Astrocyte of the cerebellum (primary cell): ENCODE results near the gene ANKRD40CL.

Experiments used
- DNase-seq: peaks from one replicate; pipeline ENCODE4 v3.0.0-alpha.2; 2011; ENCODE audit warnings: low read depth
- H3K4me3 ChIP-seq: 2 replicates; pipeline ENCODE4 v1.5.1; 2011; ENCODE audit warnings: mild to moderate bottlenecking, low read depth, low read length, moderate library complexity
- CTCF ChIP-seq: IDR thresholded peaks from 2 replicates; pipeline ENCODE4 v1.5.1; 2012; ENCODE audit warnings: low read length, low read depth, moderate library complexity, mild to moderate bottlenecking; ENCODE audit errors: missing control alignments
- in situ Hi-C: cut with HindIII; loops from 2 replicates; pipeline ENCODE4 v1.10.0; 2017; ENCODE audit warnings: low sequenced_read_pairs

The ANKRD40CL gene, protein sequence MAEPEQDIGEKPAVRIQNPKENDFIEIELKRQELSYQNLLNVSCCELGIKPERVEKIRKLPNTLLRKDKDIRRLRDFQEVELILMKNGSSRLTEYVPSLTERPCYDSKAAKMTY

GRCh38 chr17:50767446-50767845, at the start of gene ANKRD40CL:
ANKRD40CL (minus strand) TSS chr17:50767518; CDS start chr17:50766913, 605 bp downstream.
- H3K4me3 ChIP-seq, result no peak within 1 kb of the TSS
- no peak for DNase-seq
- TF ChIP-seq CTCF, result no peak
- in situ Hi-C loops, result no loop called here

GRCh38 chr17:50816271-50816670, 49.0 kb upstream of the ANKRD40CL start:
- no peak for DNase-seq
- no peak for TF ChIP-seq CTCF
- H3K4me3 ChIP-seq, result no peak overlapping the region
- in situ Hi-C loops, result no loop called here

GRCh38 chr17:50815400-50815799, 48.1 kb upstream of the ANKRD40CL start:
- H3K4me3 ChIP-seq, result no peak overlapping the region
- TF ChIP-seq CTCF, result no peak
- no peak for DNase-seq
- in situ Hi-C loops, result no loop called here

GRCh38 chr17:50813583-50813982, 46.3 kb upstream of the ANKRD40CL start:
- DNase-seq, result no peak
- no peak overlapping the region for H3K4me3 ChIP-seq
- in situ Hi-C loops, result no loop called here
- TF ChIP-seq CTCF, result no peak

- in situ Hi-C loops, result no loop called here
- H3K4me3 ChIP-seq, result no peak overlapping the region
- no peak for DNase-seq
- TF ChIP-seq CTCF, result no peak
Observed at GRCh38 chr17:50808888-50809287, 41.6 kb upstream of the ANKRD40CL start.

DNA sequence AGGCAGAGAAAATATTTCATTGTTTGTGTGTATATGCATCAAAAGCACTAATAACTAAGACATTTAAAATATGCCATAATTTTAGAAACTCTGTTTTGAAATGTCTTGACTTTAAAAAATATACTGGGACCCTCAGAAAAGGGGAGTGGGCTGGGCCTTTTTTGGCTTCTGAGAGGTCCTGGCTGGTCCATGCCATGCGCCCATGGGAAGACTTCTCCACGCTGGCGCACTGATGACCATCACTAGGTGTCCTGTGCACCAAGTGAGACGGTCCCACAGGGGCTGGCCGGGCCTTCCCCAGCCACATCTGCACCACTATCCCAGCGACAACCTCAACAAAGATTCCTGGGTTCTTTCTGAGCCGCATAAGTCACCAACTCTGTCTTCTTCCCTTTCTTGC, 41.1 kb upstream of the ANKRD40CL start:
- TF ChIP-seq CTCF, result no peak
- DNase-seq, result no peak
- in situ Hi-C loops, result no loop called here
- H3K4me3 ChIP-seq, result no peak overlapping the region

DNA sequence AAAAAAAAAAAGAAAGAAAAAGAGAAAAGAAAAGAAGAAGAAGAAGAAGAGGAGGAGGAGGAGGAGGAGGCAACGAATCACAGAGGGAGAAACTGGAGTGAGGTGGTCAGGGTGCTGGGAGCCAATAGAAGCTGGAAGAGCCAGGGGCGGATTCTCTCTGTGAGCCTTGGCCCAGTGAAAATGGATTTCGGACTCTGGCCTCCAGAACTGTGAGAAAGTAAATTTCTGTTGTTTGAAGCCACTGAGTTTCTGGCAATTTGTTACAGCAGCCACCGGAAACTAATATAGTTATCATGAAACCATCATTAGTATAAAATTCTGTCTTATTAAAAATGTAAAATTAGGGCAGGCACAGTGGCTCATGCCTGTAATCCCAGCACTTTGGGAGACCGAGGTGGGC, 40.4 kb upstream of the ANKRD40CL start:
- no peak for TF ChIP-seq CTCF
- in situ Hi-C loops, result no loop called here
- H3K4me3 ChIP-seq, result no peak overlapping the region
- no peak for DNase-seq
